Tibial nerve (tissue), 4 donors: ENCODE results near the gene ACTR1A. TPM values are rescaled to one million over a fixed set of nuclear protein-coding genes. Genes with fewer than 3 reads are reported as not detected.

Source experiments
- DNase-seq, 2 donors: peaks; one replicate each; pipeline ENCODE4 v3.0.0-alpha.2; 2019; ENCODE audit warnings: low spot score in 2 of 2
- H3K27ac ChIP-seq, 4 donors: fragments of 200-600 bp; sonication (generic) in 3 of 4; one replicate each; pipeline ENCODE4 v1.5.1; 2017 to 2019; ENCODE audit warnings: mild to moderate bottlenecking in 1 of 4
- H3K27me3 ChIP-seq, 2 donors: fragments of 200-600 bp; sonication (generic) in 1 of 2; one replicate each; pipeline versions ENCODE4 v1.5.1 to v1.6.0; 2017 to 2019
- H3K36me3 ChIP-seq, 3 donors: fragments of 200-600 bp; sonication (generic); one replicate each; pipeline ENCODE4 v1.5.1; 2018 to 2019
- H3K4me1 ChIP-seq, 4 donors: fragments of 200-600 bp; sonication (generic) in 3 of 4; one replicate each; pipeline ENCODE4 v1.5.1; 2017 to 2019
- H3K4me3 ChIP-seq, 4 donors: fragments of 200-600 bp; sonication (generic) in 3 of 4; one replicate each; pipeline ENCODE4 v1.5.1; 2017 to 2019; ENCODE audit warnings: mild to moderate bottlenecking in 1 of 4, moderate library complexity in 1 of 4
- H3K9me3 ChIP-seq, 4 donors: fragments of 200-600 bp; sonication (generic) in 3 of 4; one replicate each; pipeline ENCODE4 v1.5.1; 2017 to 2019
- EP300 ChIP-seq, 2 donors: sonication (generic); formaldehyde crosslinking; IDR thresholded peaks; one replicate each; pipeline ENCODE4 v1.6.1; 2017; ENCODE audit warnings: antibody characterized with exemption in 2 of 2, mild to moderate bottlenecking in 1 of 2
- POLR2A ChIP-seq, 2 donors: fragments of 450-650 bp; IDR thresholded peaks; one replicate each; pipeline ENCODE4 v1.6.1; 2017; ENCODE audit warnings: antibody characterized with exemption in 2 of 2, mild to moderate bottlenecking in 2 of 2, moderate library complexity in 2 of 2
- WGBS, 2 donors: methylation state at CpG; one replicate each; pipeline ENCODE4 v1.1.5; 2018; 5-methylcytosine and 5-hydroxymethylcytosine counted together
- total RNA-seq, 4 donors: library from RNA; depleted of rRNA; stranded (reverse); fragments of >200 nt; gene quantifications; one replicate each; pipeline ENCODE4 v1.1.0, GENCODE V29; 2016
- TF ChIP-seq, protein P1 (sequence below), 5 experiments: fragments of 200-600 bp in 3 of 5; fragments of 450-650 bp in 2 of 5; sonication (generic) in 3 of 5; IDR thresholded peaks; one replicate each; pipeline ENCODE4 v1.5.1; 2016 to 2019; ENCODE audit warnings: antibody characterized with exemption in 5 of 5, mild to moderate bottlenecking in 3 of 5, moderate library complexity in 2 of 5

The ACTR1A gene
- total RNA-seq, 4 donors from 2014 or later, result 85.5 to 114 (median 105) TPM

DNA sequence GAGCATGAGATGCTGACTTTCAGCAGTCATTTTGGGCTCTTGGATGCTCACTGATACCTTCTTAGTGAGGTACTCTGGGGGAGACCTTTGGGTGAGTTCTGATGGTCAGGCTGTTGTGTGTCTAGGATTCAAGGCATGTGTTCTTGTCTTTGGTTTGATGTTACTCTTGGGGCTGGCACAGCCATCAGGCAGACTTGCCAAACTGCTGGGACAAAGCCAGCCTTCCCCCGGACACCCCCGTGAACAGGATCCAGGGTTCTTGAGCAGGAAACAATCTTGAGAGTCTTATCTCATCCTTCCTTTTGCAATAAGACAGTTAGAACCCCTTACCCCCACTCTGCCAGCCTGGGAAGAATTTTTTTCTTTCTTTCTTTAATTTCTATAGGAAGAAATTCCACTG lies 43.5 kb upstream of the ACTR1A start:
- Histone ChIP-seq H3K4me1 (peaks cover 0 to 19% (median 0%) of the 10 kb centered on the region in 4 donors), H3K4me3 (no peak overlapping the region), H3K27me3 (no peaks in the 10 kb centered on the region), H3K36me3 (peaks cover 0 to 14% (median 2%) of the 10 kb centered on the region in 3 donors), H3K27ac (no peak overlapping the region), H3K9me3 (no peaks in the 10 kb centered on the region)
- TF ChIP-seq, protein P1, sequence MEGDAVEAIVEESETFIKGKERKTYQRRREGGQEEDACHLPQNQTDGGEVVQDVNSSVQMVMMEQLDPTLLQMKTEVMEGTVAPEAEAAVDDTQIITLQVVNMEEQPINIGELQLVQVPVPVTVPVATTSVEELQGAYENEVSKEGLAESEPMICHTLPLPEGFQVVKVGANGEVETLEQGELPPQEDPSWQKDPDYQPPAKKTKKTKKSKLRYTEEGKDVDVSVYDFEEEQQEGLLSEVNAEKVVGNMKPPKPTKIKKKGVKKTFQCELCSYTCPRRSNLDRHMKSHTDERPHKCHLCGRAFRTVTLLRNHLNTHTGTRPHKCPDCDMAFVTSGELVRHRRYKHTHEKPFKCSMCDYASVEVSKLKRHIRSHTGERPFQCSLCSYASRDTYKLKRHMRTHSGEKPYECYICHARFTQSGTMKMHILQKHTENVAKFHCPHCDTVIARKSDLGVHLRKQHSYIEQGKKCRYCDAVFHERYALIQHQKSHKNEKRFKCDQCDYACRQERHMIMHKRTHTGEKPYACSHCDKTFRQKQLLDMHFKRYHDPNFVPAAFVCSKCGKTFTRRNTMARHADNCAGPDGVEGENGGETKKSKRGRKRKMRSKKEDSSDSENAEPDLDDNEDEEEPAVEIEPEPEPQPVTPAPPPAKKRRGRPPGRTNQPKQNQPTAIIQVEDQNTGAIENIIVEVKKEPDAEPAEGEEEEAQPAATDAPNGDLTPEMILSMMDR (IDR thresholded peaks at IDR 0.05), result no peak
- TF ChIP-seq POLR2A (IDR thresholded peaks at IDR 0.05) (no peak), EP300 (IDR thresholded peaks at IDR 0.05) (no peak)
- DNase-seq, result no peak
- WGBS, 2 donors, result 23 to 39% methylated on average over 2 of the region's 2 CpGs

DNA sequence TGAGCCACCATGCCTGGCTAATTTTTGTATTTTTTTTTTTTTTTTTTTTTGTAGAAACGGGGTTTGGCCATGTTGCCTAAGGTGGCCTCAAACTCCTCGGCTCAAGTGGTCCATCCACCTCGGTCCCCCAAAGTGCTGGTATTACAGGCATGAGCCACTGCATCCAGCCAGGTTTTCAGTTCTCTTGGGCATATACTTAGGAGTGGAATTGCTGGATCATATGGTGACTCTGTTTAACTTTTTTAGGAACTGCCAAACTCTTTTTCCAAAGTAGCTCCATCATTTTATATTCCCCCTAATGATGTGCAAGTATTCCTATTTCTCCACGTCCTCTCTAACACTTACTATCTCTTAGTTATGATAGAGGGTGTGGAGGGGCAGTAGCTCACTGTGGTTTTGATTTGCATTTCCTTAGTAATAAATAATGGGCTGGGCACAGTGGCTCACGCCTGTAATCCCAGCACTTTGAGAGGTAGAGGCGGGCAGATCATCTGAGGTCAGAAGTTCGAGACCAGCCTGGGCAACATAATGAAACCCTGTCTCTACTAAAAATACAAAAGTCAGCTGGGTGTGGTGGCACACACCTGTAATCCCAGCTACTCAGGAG lies 42.9 kb upstream of the ACTR1A start:
- no peak overlapping the region for H3K27ac ChIP-seq
- H3K4me1 ChIP-seq, result peaks cover 0 to 19% (median 0%) of the 10 kb centered on the region in 4 donors
- no peak for TF ChIP-seq EP300 (IDR thresholded peaks at IDR 0.05)
- TF ChIP-seq POLR2A (IDR thresholded peaks at IDR 0.05), result no peak
- TF ChIP-seq, protein P1 (IDR thresholded peaks at IDR 0.05), result no peak
- H3K4me3 ChIP-seq, result no peak overlapping the region
- H3K36me3 ChIP-seq, result peaks cover 0 to 8% (median 0%) of the 10 kb centered on the region in 3 donors
- no peak for DNase-seq
- H3K9me3 ChIP-seq, result no peaks in the 10 kb centered on the region
- H3K27me3 ChIP-seq, result no peaks in the 10 kb centered on the region
- 86 to 88% methylated on average over 7 of the region's 7 CpGs for WGBS, 2 donors

DNA sequence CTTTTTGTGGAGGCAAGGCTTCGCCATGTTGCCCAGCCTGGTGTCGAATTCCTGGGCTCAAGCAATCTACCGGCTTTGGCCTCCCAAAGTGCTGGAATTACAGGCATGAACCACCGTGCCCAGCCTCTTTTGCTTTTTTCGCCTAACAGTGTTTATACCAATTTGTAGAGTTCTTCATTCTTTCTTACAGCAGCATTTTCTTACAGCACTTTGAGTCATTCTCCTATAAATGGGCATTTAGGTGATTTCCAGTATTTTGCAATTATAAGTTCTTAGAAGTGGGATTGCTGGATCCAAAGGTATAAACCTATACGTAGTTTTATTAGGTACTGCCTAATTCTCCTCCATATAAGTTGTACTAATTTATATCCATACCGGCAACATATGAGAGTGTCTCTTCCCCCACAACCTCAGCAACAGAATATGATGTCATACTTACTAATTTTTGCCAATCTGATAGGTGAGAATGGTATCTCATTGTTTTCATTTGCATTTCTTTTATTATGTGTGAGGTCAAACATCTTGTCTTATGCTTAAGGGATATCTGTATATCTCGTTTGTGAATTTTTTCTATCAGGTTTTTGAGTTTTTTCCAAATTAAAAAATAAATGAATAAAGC lies 40.4 kb upstream of the ACTR1A start:
- H3K4me3 ChIP-seq, result no peak overlapping the region
- H3K4me1 ChIP-seq, result peaks cover 0 to 27% (median 0%) of the 10 kb centered on the region in 4 donors
- WGBS, 2 donors, result 83 to 88% methylated on average over 8 of the region's 8 CpGs
- H3K36me3 ChIP-seq, result no peaks in the 10 kb centered on the region
- H3K27ac ChIP-seq, result no peak overlapping the region
- DNase-seq, result no peak
- TF ChIP-seq POLR2A (IDR thresholded peaks at IDR 0.05), result no peak
- TF ChIP-seq, protein P1 (IDR thresholded peaks at IDR 0.05), result no peak
- TF ChIP-seq EP300 (IDR thresholded peaks at IDR 0.05), result no peak
- no peaks in the 10 kb centered on the region for H3K27me3 ChIP-seq
- no peaks in the 10 kb centered on the region for H3K9me3 ChIP-seq

DNA sequence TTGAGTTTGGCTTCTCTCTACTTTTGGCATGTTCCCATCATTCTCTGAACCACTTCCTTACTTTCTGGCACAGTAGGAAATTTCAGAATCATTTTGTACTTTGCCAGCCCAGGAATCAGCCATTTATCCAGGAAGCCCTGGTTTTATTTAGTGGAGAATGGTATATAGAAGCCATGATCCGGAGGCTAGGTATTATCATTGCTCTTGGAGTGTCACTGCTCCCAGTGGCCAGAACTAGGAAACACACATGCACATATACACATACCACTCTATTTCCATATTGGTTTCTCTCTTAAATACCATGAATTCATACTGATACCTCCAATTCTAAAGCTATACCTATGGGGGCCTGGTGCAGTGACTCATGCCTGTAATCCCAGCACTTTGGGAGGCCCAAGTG lies 37.5 kb upstream of the ACTR1A start:
- no peak overlapping the region for H3K27ac ChIP-seq
- H3K4me3 ChIP-seq, result no peak overlapping the region
- WGBS, 2 donors, result 68 to 82% methylated on average over 1 of the region's 1 CpG
- TF ChIP-seq, protein P1 (IDR thresholded peaks at IDR 0.05), result peak in 3 of 5 experiments; percentile 11 to 22 (median 11)
- no peak for TF ChIP-seq EP300 (IDR thresholded peaks at IDR 0.05)
- H3K27me3 ChIP-seq, result no peaks in the 10 kb centered on the region
- no peak for DNase-seq
- H3K4me1 ChIP-seq, result peaks cover 0 to 8% (median 0%) of the 10 kb centered on the region in 4 donors
- no peaks in the 10 kb centered on the region for H3K36me3 ChIP-seq
- H3K9me3 ChIP-seq, result no peaks in the 10 kb centered on the region

DNA sequence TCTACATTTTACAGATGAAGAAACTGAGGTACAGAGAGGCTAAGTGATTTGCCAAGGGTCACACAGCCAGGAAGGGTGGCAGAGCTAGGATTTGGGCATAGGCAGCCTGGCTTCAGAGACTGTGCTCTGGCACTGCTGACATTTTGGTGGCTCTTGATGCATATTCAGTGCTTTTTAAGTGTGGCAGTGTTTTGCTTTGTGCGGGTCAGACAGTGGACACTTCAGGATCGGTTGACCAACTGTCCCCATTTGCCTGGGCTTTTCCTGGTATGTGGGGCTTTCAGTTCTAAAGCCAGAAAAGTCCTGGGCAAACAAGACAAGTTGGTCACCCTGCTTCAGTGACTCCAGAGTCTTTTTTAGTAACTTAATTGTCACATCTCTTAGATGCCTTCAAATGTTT lies 36.3 kb upstream of the ACTR1A start:
- TF ChIP-seq EP300 (IDR thresholded peaks at IDR 0.05), result no peak
- TF ChIP-seq POLR2A (IDR thresholded peaks at IDR 0.05), result no peak
- TF ChIP-seq, protein P1 (IDR thresholded peaks at IDR 0.05), result no peak
- 69% methylated on average over 2 of the region's 2 CpGs for WGBS, 2 donors
- no peak overlapping the region for H3K27ac ChIP-seq

More for the DNA sequence above, 36.3 kb upstream of the ACTR1A start:
- DNase-seq, result no peak
- Histone ChIP-seq H3K4me1 (peaks cover 0 to 8% (median 0%) of the 10 kb centered on the region in 4 donors), H3K4me3 (no peak overlapping the region), H3K9me3 (no peaks in the 10 kb centered on the region), H3K27me3 (no peaks in the 10 kb centered on the region), H3K36me3 (peaks cover 0 to 6% (median 0%) of the 10 kb centered on the region in 3 donors)
